Kidney epithelial cell (primary cell): ENCODE data around the gene IPMK. TPM values are rescaled to one million over a fixed set of nuclear protein-coding genes. Genes with fewer than 3 reads are reported as not detected.

Experiments
- DNase-seq: peaks from one replicate; pipeline ENCODE4 v3.0.0-alpha.2; 2010; ENCODE audit warnings: low read depth
- H3K27me3 ChIP-seq: 2 replicates; pipeline ENCODE4 v1.6.0; 2011; ENCODE audit warnings: low read length; ENCODE audit not compliant: control insufficient read depth, insufficient read depth
- H3K36me3 ChIP-seq: 2 replicates; pipeline ENCODE4 v1.5.1; 2011; ENCODE audit warnings: low read length; ENCODE audit not compliant: control insufficient read depth, insufficient read depth
- H3K4me3 ChIP-seq: 2 replicates; pipeline ENCODE4 v1.5.1; 2011; ENCODE audit warnings: low read depth, mild to moderate bottlenecking, control low read depth, low read length
- CTCF ChIP-seq: IDR thresholded peaks from 2 replicates; pipeline ENCODE4 v1.5.1; 2011; ENCODE audit warnings: mild to moderate bottlenecking, moderate library complexity, low read length, control low read depth, inconsistent platforms; ENCODE audit not compliant: insufficient read depth, poor library complexity, severe bottlenecking
- total RNA-seq: library from RNA; depleted of rRNA; stranded (reverse); fragments of >200 nt; gene quantifications from 2 replicates; pipeline ENCODE4 v1.2.3, GENCODE V29; 2015

Gene IPMK
- total RNA-seq, 1 donor from 2014 or later: 5.6 TPM

DNA sequence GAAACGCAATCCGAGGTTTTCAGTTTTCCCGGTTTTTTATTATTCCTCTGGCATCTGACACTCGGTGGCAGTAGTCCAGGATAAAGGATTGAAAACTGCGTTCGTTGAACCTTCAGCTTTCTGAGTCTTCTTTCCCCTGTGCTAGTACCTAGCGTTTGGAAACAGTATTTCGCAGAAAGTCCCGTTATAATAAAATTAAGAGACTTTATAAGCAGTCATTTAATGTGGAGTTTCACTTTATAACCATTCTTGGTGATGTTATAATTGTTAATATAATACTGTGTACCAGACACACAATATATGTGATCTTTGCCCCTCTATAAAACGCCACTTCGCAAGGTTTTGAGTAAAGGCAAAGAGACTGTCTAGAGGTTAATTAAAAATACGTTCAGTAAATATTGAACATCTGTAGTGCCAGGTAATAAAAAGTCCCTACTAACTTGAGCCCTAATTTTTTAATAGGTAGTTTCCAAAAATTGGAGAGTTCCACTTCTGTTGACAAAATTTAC lies 2.1 kb upstream of the IPMK start:
- DNase-seq: no peak
- H3K27me3 ChIP-seq: no peaks in the 10 kb centered on the region
- TF ChIP-seq CTCF: no peak
- peak overlapping the region; percentile 81 for H3K4me3 ChIP-seq
- H3K36me3 ChIP-seq: no peaks in the 10 kb centered on the region

DNA sequence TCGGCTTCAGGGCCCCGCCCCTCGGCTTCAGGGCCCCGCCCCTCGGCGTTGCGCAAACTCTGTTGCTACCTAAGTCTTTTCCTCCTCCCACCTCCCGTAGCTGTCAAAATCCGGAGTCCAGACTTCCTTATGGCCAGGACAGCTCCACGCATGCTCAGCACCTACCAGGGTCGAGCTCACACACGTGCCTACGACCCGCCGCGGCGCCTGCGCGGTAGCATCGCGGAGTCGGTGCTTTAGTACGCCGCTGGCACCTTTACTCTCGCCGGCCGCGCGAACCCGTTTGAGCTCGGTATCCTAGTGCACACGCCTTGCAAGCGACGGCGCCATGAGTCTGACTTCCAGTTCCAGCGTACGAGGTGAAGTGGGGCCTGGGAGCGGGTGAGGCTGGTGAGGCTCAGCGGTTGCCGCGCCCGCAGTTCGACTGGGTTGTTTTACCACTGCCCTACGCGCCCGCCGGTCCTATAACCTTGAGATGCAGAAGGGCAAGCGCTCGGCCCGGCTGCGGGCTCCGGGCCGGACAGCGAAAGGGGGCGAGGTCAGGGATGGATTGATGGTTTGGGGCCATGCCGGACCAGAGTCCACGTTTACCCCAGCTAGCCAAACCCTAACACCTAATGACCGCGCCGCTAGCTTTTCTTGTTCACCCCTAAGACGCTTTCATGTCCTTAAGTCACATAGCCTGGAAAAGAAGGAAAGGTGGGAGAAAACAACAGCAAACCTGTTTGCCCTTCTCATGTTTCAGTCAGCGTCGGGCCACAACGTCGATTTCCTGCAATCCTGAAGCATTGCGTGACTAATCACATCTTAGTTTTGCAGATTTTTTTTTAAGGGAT lies 1.5 kb upstream of the IPMK start, which contains the start of gene CISD1:
CISD1 (plus strand) TSS at position 217 of the 836 bp plus-strand sequence; CDS start at position 329, 112 bp downstream.
- TF ChIP-seq CTCF: no peak
- Histone ChIP-seq H3K4me3 (peak within 1 kb of the TSS; percentile 81), H3K27me3 (no peaks in the 10 kb centered on the region), H3K36me3 (no peaks in the 10 kb centered on the region)
- peak; percentile 100 for DNase-seq

DNA sequence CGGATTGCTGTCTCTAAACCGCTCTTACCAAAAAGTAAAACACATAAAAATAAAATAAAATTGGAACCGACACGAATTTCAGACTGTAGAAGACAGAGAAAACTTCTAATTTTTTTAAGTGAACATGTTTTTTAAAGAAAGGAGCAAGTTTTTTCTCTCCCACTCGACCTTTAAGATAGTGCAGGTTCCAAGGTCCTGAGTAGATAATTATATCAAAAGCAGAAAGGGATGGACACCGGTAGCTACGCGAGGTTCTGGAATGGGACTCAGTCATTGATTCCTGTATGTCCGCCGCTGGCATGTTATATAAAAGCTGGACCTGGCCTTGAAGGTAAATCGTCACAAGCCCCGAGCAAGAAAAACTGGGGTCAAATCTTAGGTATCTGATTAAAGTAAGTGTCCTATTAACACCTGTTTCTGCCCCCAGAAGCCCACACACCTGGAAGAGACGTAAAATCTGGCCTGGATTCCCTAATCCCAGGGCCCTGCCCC lies 806 bp upstream of the IPMK start:
- H3K27me3 ChIP-seq: no peaks in the 10 kb centered on the region
- no peaks in the 10 kb centered on the region for H3K36me3 ChIP-seq
- DNase-seq: no peak
- TF ChIP-seq CTCF: no peak
- H3K4me3 ChIP-seq: peak overlapping the region; percentile 81

GRCh38 chr10:58266826-58267712 lies 625 bp downstream of the IPMK start:
- TF ChIP-seq CTCF: no peak
- peak overlapping the region; percentile 81 for H3K4me3 ChIP-seq
- no peaks in the 10 kb centered on the region for H3K27me3 ChIP-seq
- no peaks in the 10 kb centered on the region for H3K36me3 ChIP-seq
- DNase-seq: no peak

DNA sequence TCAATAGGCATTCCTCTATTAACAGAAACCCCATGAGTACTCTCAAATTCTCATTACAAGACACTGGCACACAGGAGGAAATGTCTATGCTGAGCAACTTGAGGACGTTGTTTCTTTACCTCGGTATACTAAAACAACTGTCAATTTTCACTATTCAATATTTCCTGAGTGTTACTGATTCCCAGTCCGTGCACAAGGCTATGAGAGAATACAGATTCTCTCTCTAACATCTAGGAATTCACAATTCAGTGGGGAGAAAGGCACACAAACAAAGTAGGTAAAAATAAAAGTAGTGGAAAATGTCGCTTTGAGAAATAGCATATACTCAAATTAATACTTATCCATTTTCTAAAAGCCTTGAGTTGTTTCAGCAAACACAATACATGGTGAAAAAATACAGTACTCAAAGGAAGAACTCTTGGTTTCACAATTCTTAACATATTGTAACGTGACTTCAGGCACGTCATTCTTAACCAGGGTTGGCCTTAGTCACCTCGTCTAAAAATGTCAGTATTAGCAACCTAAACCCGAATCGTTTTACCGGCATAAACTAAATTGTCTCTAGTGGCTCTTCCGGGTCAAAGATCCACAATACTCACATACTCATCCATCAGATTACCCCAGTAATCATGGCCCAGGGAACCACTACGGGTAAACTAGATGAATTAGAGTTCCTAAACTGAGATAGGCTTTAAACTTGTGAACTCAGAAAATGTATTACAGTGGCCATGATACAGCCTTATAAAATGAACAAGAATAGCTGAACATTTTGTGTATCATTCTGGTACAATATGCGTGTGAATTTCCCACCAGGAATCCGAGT lies 1.5 kb downstream of the IPMK start:
- TF ChIP-seq CTCF: no peak
- H3K27me3 ChIP-seq: no peaks in the 10 kb centered on the region
- no peak for DNase-seq
- peak overlapping the region; percentile 81 for H3K4me3 ChIP-seq
- no peaks in the 10 kb centered on the region for H3K36me3 ChIP-seq
